Measurements from ENCODE around the gene ZNF783. TPM values are rescaled to one million over a fixed set of nuclear protein-coding genes. Genes with fewer than 3 reads are reported as not detected.

ZNF783 gene
- total RNA-seq, 1 experiment from 2014 or later: 10.8 TPM

DNA sequence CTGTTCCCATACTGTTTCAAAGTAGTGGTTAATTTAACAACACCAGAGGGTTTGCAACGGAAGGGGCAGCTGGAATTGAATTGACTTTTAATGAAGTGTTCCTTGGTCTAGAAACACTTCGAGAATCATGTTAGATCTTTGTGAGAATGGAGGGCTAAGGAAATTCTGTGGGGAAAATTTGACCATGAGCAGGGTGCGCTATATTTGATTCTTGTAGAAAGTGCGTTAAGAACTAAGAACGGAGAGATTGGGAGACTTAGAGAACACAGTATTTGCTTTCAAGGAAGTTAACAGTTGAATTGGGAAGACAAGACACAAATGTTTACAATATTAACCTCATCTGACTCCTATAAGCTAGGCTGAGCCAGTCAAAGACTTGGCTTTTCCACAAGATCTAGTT is 21.4 kb upstream of the ZNF783 start:
- CTCF ChIA-PET: no interaction called here
- H3K9me3 ChIP-seq (ENCODE audit: low read depth, low read length, poor library complexity, severe bottlenecking): peaks cover 8% of the 10 kb centered on the region
- BruUV-seq (replicated peaks): TSS peak; percentile 67
- H3K27me3 ChIP-seq (replicated peaks; ENCODE audit: insufficient read depth, low read depth, low read length, poor library complexity): no peaks in the 10 kb centered on the region
- no peaks in the 10 kb centered on the region for H3K36me3 ChIP-seq (ENCODE audit: insufficient read depth, low read length, poor library complexity, severe bottlenecking)
- DNase-seq (ENCODE audit: low spot score): no peak
- TF ChIP-seq EZH2 (IDR thresholded peaks at IDR 0.05; ENCODE audit: borderline replicate concordance, low read depth, low read length, poor library complexity, severe bottlenecking): no peak
- TF ChIP-seq, protein P1, sequence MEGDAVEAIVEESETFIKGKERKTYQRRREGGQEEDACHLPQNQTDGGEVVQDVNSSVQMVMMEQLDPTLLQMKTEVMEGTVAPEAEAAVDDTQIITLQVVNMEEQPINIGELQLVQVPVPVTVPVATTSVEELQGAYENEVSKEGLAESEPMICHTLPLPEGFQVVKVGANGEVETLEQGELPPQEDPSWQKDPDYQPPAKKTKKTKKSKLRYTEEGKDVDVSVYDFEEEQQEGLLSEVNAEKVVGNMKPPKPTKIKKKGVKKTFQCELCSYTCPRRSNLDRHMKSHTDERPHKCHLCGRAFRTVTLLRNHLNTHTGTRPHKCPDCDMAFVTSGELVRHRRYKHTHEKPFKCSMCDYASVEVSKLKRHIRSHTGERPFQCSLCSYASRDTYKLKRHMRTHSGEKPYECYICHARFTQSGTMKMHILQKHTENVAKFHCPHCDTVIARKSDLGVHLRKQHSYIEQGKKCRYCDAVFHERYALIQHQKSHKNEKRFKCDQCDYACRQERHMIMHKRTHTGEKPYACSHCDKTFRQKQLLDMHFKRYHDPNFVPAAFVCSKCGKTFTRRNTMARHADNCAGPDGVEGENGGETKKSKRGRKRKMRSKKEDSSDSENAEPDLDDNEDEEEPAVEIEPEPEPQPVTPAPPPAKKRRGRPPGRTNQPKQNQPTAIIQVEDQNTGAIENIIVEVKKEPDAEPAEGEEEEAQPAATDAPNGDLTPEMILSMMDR (conservative IDR thresholded peaks at IDR 0.05; ENCODE audit: low read depth, low read length): no peak
- H3K27ac ChIP-seq (ENCODE audit: low read depth, low read length, poor library complexity, severe bottlenecking): no peak overlapping the region
- POLR2A ChIA-PET (ENCODE audit: low non-redundant PET): interaction anchor here (0.5 kb wide), 1 partner anchor 15 kb away, joined by 3 read pairs; no protein-coding TSS in a partner anchor
- H3K4me3 ChIP-seq (ENCODE audit: low read depth, low read length, poor library complexity, severe bottlenecking): peak overlapping the region; percentile 95
- H3K4me1 ChIP-seq (ENCODE audit: insufficient read depth, low read length, poor library complexity, severe bottlenecking): no peaks in the 10 kb centered on the region
- intact Hi-C loops (cut with micrococcal nuclease; ENCODE audit: unreplicated experiment): no loop called here

DNA sequence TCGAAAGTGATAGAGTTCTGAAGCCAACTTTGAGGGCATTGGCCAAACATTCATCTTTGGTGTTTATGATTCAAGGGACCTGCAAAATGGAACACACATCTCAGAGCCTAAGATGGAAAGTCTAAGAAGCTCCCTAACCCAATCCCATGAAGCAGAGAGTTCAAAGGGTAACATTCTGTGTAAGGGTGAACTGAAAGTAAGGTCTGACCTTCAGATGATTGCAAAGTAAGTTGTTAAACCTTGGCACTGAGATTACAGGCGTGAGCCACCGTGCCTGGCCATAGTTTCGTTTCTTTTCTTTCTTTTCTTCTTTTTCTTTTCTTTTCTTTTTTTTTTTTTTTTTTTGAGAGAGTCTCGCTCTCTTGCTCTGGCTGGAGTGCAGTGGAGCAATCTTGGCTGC is 20.3 kb upstream of the ZNF783 start:
- no peak overlapping the region for H3K4me3 ChIP-seq (ENCODE audit: low read depth, low read length, poor library complexity, severe bottlenecking)
- ChIA-PET POLR2A (ENCODE audit: low non-redundant PET) (no interaction called here), CTCF (no interaction called here)

DNA sequence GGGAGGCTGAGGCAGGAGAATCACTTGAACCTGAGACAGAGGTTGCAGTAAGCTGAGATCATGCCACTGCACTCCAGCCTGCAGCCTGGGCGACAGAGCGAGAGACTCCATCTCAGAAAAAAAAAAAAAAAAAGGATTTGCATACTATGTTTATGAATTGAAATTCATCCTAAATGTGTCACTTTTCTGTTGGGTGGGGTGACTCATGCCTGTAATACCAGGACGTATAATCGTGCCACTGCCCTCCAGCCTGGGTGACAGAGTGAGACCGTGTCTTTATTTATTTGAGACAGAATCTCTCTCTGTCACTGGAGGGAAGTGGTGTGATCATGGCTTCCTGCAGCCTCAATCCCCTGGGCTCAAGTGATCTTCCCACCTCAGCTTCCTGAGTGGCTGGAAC is 16.8 kb upstream of the ZNF783 start:
- no TSS peak for BruUV-seq (replicated peaks)
- Histone ChIP-seq H3K27me3 (replicated peaks; ENCODE audit: insufficient read depth, low read depth, low read length, poor library complexity) (no peaks in the 10 kb centered on the region), H3K36me3 (ENCODE audit: insufficient read depth, low read length, poor library complexity, severe bottlenecking) (no peaks in the 10 kb centered on the region), H3K4me1 (ENCODE audit: insufficient read depth, low read length, poor library complexity, severe bottlenecking) (no peaks in the 10 kb centered on the region), H3K4me3 (ENCODE audit: low read depth, low read length, poor library complexity, severe bottlenecking) (no peak overlapping the region), H3K27ac (ENCODE audit: low read depth, low read length, poor library complexity, severe bottlenecking) (no peak overlapping the region), H3K9me3 (ENCODE audit: low read depth, low read length, poor library complexity, severe bottlenecking) (peaks cover 8% of the 10 kb centered on the region)
- intact Hi-C loops (cut with micrococcal nuclease; ENCODE audit: unreplicated experiment): no loop called here
- POLR2A ChIA-PET (ENCODE audit: low non-redundant PET): no interaction called here
- no peak for DNase-seq (ENCODE audit: low spot score)
- TF ChIP-seq EZH2 (IDR thresholded peaks at IDR 0.05; ENCODE audit: borderline replicate concordance, low read depth, low read length, poor library complexity, severe bottlenecking): no peak
- TF ChIP-seq, protein P1 (conservative IDR thresholded peaks at IDR 0.05; ENCODE audit: low read depth, low read length): no peak
- CTCF ChIA-PET: no interaction called here

More for the DNA sequence above, 20.3 kb upstream of the ZNF783 start:
- no TSS peak for BruUV-seq (replicated peaks)
- Histone ChIP-seq H3K4me1 (ENCODE audit: insufficient read depth, low read length, poor library complexity, severe bottlenecking) (no peaks in the 10 kb centered on the region), H3K27ac (ENCODE audit: low read depth, low read length, poor library complexity, severe bottlenecking) (no peak overlapping the region), H3K36me3 (ENCODE audit: insufficient read depth, low read length, poor library complexity, severe bottlenecking) (no peaks in the 10 kb centered on the region), H3K27me3 (replicated peaks; ENCODE audit: insufficient read depth, low read depth, low read length, poor library complexity) (no peaks in the 10 kb centered on the region), H3K9me3 (ENCODE audit: low read depth, low read length, poor library complexity, severe bottlenecking) (peaks cover 8% of the 10 kb centered on the region)
- intact Hi-C loops (cut with micrococcal nuclease; ENCODE audit: unreplicated experiment): no loop called here
- TF ChIP-seq, protein P1 (conservative IDR thresholded peaks at IDR 0.05; ENCODE audit: low read depth, low read length): no peak
- TF ChIP-seq EZH2 (IDR thresholded peaks at IDR 0.05; ENCODE audit: borderline replicate concordance, low read depth, low read length, poor library complexity, severe bottlenecking): no peak
- no peak for DNase-seq (ENCODE audit: low spot score)
